K562 (cell line): ENCODE measurements around the gene CYB5R3. TPM values are rescaled to one million over a fixed set of nuclear protein-coding genes. Genes with fewer than 3 reads are reported as not detected.

Experiments used
- CEBPB ChIP-seq: fragments of 450-650 bp; IDR thresholded peaks from 2 replicates; pipeline ENCODE4 v1.6.1; 2016; ENCODE audit warnings: missing genetic modification characterization, missing compliant biosample characterization
- CEBPG ChIP-seq, 3 experiments: fragments of 200-800 bp in 1 of 3; sonication (Bioruptor generic) in 1 of 3; sonication (generic) in 1 of 3; formaldehyde crosslinking in 1 of 3; IDR thresholded peaks in 2 of 3; conservative IDR thresholded peaks in 1 of 3; 2 replicates each; pipeline versions ENCODE4 v1.6.1 to v1.8.0; 2016 to 2022; ENCODE audit warnings: missing compliant biosample characterization in 2 of 3, missing genetic modification characterization in 2 of 3, mild to moderate bottlenecking in 1 of 3, missing genetic modification reagents in 1 of 3
- MAZ ChIP-seq, 2 experiments: fragments of 450-650 bp in 1 of 2; sonication (generic) in 1 of 2; formaldehyde crosslinking; IDR thresholded peaks in 1 of 2; conservative IDR thresholded peaks in 1 of 2; 2 replicates each; pipeline versions ENCODE4 v1.4.0 to v1.5.0; 2020; ENCODE audit warnings: mild to moderate bottlenecking in 1 of 2, missing genetic modification reagents in 1 of 2
- RBM34 ChIP-seq: fragments of 200-400 bp; formaldehyde crosslinking; IDR thresholded peaks from 2 replicates; pipeline ENCODE4 v1.6.1; 2018; ENCODE audit warnings: low read length, borderline replicate concordance; ENCODE audit not compliant: insufficient read depth
- ZNF263 ChIP-seq: sonication (generic); formaldehyde crosslinking; IDR thresholded peaks from 2 replicates; pipeline ENCODE4 v1.8.0; 2022; ENCODE audit warnings: mild to moderate bottlenecking, missing genetic modification reagents, borderline replicate concordance
- ZNF282 ChIP-seq: sonication (generic); formaldehyde crosslinking; IDR thresholded peaks from 2 replicates; pipeline ENCODE4 v1.8.1; 2023; ENCODE audit warnings: missing genetic modification reagents
- polyA plus RNA-seq, 8 experiments: library from polyadenylated mRNA; depleted of rRNA in 4 of 8; stranded (reverse) in 5 of 8; unstranded in 3 of 8; fragments of >200 nt; fragmentation: Nextera tagmentation in 2 of 8; fragmentation: Illumina TruSeq in 1 of 8; extraction: Ambion mirVana in 2 of 8; extraction: Trizol in 1 of 8; gene quantifications; 2 replicates each; pipeline versions ENCODE4 v1.2.1 to v1.2.3, GENCODE V29; 2011 to 2014; ENCODE audit warnings: inconsistent platforms in 1 of 8, missing spikeins in 1 of 8
- total RNA-seq, 7 experiments: library from RNA; depleted of rRNA in 6 of 7; stranded (reverse); fragments of >200 nt in 6 of 7; fragmentation: Illumina TruSeq in 2 of 7; extraction: Trizol in 2 of 7; gene quantifications; 2 replicates each; pipeline versions ENCODE4 v1.2.1 to v1.2.3, GENCODE V29; 2011 to 2021; ENCODE audit warnings: low replicate concordance in 1 of 7
- TF ChIP-seq, protein P1 (sequence below), 2 experiments: fragments of 450-650 bp in 1 of 2; sonication (generic) in 1 of 2; formaldehyde crosslinking in 1 of 2; IDR thresholded peaks; 2 replicates each; pipeline versions ENCODE4 v1.7.1 to v1.9.0; 2016 to 2022; ENCODE audit warnings: inconsistent platforms in 1 of 2, mild to moderate bottlenecking in 1 of 2, missing genetic modification reagents in 1 of 2
- TF ChIP-seq, protein P2 (sequence below): fragments of 200-800 bp; sonication (Bioruptor generic); IDR thresholded peaks from 2 replicates; pipeline ENCODE4 v1.6.1; 2017; ENCODE audit warnings: missing genetic modification characterization, missing compliant biosample characterization

The CYB5R3 gene
- total and polyA plus RNA-seq, 9 of the 15 experiments (the other 6 are each of a cell fraction or from before 2014, with no cell fraction given) = 1.4 to 66.8 (median 23.4) TPM

DNA sequence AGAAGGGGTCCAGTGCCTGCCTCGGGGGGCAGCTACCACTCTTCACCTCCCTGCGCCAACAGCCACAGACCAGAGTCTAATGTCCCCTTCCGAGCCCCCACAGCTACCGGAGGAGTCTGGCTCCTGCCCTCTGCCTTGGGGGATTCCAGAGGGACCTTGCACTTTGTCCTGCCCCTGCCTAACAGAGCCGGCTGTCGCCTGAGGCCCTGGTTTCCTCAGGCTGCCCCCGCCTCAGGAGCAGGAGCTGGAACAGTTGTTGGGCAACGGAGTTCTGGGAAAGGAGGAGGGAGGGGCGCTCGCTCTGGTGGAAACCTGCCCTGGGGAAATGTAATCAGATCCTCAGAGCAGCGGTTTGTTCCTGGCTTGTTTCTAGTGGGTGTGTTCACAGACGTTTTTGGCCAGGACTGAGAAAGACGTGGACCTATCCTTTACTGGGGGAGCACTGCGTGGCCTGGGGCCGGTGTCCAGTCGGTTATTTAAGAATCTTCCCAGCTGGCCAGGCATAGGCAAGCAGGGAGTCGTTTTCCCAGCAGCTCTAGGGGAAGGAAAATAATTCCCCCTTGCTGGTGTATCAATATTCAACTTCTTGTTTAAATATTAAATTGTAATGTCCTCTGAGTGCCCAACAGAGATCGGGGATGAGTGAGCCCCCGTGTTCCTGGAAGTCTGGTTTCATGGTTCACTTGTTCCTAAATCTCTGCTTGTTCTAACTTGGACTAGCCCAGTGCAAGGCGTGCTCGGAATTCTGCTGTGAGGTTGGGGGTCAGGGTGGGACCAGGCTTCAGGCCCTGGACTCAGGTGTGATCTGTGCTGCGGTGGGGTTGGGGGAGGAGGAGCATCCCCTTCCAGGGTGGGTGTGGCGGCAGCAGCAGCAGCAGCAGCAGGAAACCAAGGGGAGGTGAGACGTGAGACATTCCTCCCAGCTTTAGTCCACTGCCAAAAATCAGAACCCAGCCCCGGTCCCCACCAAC lies 39.3 kb upstream of the CYB5R3 start (continued):
- TF ChIP-seq, protein P1, sequence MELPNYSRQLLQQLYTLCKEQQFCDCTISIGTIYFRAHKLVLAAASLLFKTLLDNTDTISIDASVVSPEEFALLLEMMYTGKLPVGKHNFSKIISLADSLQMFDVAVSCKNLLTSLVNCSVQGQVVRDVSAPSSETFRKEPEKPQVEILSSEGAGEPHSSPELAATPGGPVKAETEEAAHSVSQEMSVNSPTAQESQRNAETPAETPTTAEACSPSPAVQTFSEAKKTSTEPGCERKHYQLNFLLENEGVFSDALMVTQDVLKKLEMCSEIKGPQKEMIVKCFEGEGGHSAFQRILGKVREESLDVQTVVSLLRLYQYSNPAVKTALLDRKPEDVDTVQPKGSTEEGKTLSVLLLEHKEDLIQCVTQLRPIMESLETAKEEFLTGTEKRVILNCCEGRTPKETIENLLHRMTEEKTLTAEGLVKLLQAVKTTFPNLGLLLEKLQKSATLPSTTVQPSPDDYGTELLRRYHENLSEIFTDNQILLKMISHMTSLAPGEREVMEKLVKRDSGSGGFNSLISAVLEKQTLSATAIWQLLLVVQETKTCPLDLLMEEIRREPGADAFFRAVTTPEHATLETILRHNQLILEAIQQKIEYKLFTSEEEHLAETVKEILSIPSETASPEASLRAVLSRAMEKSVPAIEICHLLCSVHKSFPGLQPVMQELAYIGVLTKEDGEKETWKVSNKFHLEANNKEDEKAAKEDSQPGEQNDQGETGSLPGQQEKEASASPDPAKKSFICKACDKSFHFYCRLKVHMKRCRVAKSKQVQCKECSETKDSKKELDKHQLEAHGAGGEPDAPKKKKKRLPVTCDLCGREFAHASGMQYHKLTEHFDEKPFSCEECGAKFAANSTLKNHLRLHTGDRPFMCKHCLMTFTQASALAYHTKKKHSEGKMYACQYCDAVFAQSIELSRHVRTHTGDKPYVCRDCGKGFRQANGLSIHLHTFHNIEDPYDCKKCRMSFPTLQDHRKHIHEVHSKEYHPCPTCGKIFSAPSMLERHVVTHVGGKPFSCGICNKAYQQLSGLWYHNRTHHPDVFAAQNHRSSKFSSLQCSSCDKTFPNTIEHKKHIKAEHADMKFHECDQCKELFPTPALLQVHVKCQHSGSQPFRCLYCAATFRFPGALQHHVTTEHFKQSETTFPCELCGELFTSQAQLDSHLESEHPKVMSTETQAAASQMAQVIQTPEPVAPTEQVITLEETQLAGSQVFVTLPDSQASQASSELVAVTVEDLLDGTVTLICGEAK (IDR thresholded peaks at IDR 0.05) = no peak
- TF ChIP-seq, protein P1 (CRISPR knock-in tag; IDR thresholded peaks at IDR 0.05) = no peak
- no peak for TF ChIP-seq ZNF282 (CRISPR knock-in tag)
- no peak; the same call in 1 of the 2 replicates for TF ChIP-seq ZNF263
- TF ChIP-seq CEBPG (CRISPR knock-in tag; IDR thresholded peaks at IDR 0.05) = no peak
- TF ChIP-seq CEBPG (tag; conservative IDR thresholded peaks at IDR 0.05 in 1 of 2, IDR thresholded peaks at IDR 0.05 in 1 of 2) = peak; percentile 51 to 75; a peak in 3 of 4 replicates
- no peak for TF ChIP-seq RBM34
- peak in 1 of 2 experiments; percentile 89; a peak in 2 of 4 replicates for TF ChIP-seq MAZ (CRISPR knock-in tag; conservative IDR thresholded peaks at IDR 0.05 in 1 of 2, IDR thresholded peaks at IDR 0.05 in 1 of 2)
- TF ChIP-seq, protein P2, sequence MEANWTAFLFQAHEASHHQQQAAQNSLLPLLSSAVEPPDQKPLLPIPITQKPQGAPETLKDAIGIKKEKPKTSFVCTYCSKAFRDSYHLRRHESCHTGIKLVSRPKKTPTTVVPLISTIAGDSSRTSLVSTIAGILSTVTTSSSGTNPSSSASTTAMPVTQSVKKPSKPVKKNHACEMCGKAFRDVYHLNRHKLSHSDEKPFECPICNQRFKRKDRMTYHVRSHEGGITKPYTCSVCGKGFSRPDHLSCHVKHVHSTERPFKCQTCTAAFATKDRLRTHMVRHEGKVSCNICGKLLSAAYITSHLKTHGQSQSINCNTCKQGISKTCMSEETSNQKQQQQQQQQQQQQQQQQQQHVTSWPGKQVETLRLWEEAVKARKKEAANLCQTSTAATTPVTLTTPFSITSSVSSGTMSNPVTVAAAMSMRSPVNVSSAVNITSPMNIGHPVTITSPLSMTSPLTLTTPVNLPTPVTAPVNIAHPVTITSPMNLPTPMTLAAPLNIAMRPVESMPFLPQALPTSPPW (CRISPR knock-in tag) = peak; percentile 42; the same call in 1 of the 2 replicates
- TF ChIP-seq CEBPB (tag) = peak; percentile 78
